ENCODE measurements around the gene GPR107. TPM values are rescaled to one million over a fixed set of nuclear protein-coding genes. Genes with fewer than 3 reads are reported as not detected.

The GPR107 gene
- total and polyA plus RNA-seq, 2 donors (not counting 1 experiment from before 2014, with no cell fraction given) = 10.4 to 28.1 TPM

DNA sequence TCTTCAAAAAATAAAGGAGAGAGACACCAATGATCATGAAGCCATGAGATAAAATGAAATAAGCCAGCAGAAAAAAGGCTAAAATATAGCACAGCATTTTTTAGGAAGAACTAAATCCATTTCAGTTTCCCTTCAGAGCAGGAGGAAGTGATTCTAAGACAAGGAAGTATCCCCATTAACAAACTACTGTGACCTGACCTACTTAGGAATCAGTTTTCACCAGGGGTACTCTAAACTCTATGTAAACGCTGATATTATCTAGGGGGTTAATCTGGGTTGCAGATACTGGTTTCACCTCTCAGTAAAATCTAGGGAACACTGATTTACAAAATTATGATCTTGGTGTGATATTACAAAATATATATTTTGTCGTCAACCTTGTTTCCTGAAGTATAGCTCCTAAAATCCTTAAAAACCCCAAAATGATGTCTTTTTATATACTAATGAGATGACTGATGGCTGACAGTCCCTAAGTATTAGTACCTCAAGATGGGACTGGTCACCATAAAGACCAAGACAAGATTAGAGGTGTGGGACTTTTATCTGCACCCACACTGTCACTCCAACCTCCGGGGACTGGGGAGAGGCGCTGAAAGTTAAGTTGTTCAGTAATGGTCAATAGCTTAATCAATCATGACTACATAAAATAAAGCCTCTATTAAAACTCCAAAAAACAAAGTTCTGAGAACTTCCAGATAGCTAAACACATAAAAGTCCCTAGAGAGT is 7.8 kb upstream of the GPR107 start:
- peak overlapping the region; percentile 80 for H3K27ac Mint-ChIP-seq
- peaks cover 40% of the 10 kb centered on the region for H3K79me2 ChIP-seq (ENCODE audit: control insufficient read depth, insufficient read depth, low read length)
- H3K27ac ChIP-seq (ENCODE audit: low read length in 2 of 2) = peak overlapping the region; percentile 11 to 48
- no peaks in the 10 kb centered on the region for H3K9me3 ChIP-seq (ENCODE audit: control extremely low read depth in 1 of 3, control insufficient read depth in 2 of 3, insufficient read depth in 1 of 3, low read length in 2 of 3)
- CTCF ChIA-PET = interaction anchor here (0.6 to 1.6 kb wide), 6 partner anchors 11 to 1605 kb away, joined by 3 to 5 read pairs (median 4); no protein-coding TSS in a partner anchor
- peak overlapping the region; percentile 19 for H3K9ac ChIP-seq (ENCODE audit: low read length)
- H3K4me1 ChIP-seq (ENCODE audit: control insufficient read depth in 2 of 2, insufficient read depth in 2 of 2, low read length in 2 of 2) = peaks cover 31 to 34% of the 10 kb centered on the region in 2 donors
- peaks cover 44% of the 10 kb centered on the region for H3K4me1 Mint-ChIP-seq
- ATAC-seq (ENCODE audit: low read depth) (no peak), DNase-seq (no peak)
- H3K4me2 ChIP-seq (replicated peaks; ENCODE audit: low read depth, low read length, poor library complexity, severe bottlenecking) = peak overlapping the region; percentile 96
- no peaks in the 10 kb centered on the region for H3K27me3 Mint-ChIP-seq
- no peaks in the 10 kb centered on the region for H3K36me3 ChIP-seq (replicated peaks in 1 of 2; ENCODE audit: control extremely low read depth in 1 of 2, control insufficient read depth in 1 of 2, extremely low read depth in 1 of 2, insufficient read depth in 2 of 2, low read length in 1 of 2)
- no peak overlapping the region for H2AFZ ChIP-seq (ENCODE audit: insufficient read depth, low read depth, low read length, poor library complexity, severe bottlenecking)
- WGBS (ENCODE audit: insufficient coverage) = no CpG with 5 or more reads among the region's 4 CpGs
- H3K4me3 ChIP-seq (ENCODE audit: control extremely low read depth in 1 of 5, extremely low read depth in 1 of 5, insufficient read depth in 1 of 5, low read depth in 2 of 5, low read length in 4 of 5) = peak overlapping the region in 1 of 5 experiments; percentile 15
- H4K20me1 ChIP-seq (ENCODE audit: control insufficient read depth, insufficient read depth, low read length, poor library complexity, severe bottlenecking) = peaks cover 12% of the 10 kb centered on the region
- TF ChIP-seq, protein P1, sequence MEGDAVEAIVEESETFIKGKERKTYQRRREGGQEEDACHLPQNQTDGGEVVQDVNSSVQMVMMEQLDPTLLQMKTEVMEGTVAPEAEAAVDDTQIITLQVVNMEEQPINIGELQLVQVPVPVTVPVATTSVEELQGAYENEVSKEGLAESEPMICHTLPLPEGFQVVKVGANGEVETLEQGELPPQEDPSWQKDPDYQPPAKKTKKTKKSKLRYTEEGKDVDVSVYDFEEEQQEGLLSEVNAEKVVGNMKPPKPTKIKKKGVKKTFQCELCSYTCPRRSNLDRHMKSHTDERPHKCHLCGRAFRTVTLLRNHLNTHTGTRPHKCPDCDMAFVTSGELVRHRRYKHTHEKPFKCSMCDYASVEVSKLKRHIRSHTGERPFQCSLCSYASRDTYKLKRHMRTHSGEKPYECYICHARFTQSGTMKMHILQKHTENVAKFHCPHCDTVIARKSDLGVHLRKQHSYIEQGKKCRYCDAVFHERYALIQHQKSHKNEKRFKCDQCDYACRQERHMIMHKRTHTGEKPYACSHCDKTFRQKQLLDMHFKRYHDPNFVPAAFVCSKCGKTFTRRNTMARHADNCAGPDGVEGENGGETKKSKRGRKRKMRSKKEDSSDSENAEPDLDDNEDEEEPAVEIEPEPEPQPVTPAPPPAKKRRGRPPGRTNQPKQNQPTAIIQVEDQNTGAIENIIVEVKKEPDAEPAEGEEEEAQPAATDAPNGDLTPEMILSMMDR (IDR thresholded peaks at IDR 0.05) = no peak
- H3K4me3 Mint-ChIP-seq = peak overlapping the region; percentile 62
- intact Hi-C loops (cut with micrococcal nuclease) = no loop called here
- no peaks in the 10 kb centered on the region for H3K9me3 Mint-ChIP-seq (ENCODE audit: insufficient read depth)
- POLR2A ChIA-PET = interaction anchor here (0.7 to 4.8 kb wide), 4 partner anchors 8 to 195 kb away, joined by 3 to 18 read pairs (median 10); partner anchors contain the start of gene GPR107
- H3K27me3 ChIP-seq (replicated peaks in 1 of 4; ENCODE audit: control extremely low read depth in 1 of 4, control insufficient read depth in 3 of 4, insufficient read depth in 4 of 4, low read length in 3 of 4) = no peaks in the 10 kb centered on the region

DNA sequence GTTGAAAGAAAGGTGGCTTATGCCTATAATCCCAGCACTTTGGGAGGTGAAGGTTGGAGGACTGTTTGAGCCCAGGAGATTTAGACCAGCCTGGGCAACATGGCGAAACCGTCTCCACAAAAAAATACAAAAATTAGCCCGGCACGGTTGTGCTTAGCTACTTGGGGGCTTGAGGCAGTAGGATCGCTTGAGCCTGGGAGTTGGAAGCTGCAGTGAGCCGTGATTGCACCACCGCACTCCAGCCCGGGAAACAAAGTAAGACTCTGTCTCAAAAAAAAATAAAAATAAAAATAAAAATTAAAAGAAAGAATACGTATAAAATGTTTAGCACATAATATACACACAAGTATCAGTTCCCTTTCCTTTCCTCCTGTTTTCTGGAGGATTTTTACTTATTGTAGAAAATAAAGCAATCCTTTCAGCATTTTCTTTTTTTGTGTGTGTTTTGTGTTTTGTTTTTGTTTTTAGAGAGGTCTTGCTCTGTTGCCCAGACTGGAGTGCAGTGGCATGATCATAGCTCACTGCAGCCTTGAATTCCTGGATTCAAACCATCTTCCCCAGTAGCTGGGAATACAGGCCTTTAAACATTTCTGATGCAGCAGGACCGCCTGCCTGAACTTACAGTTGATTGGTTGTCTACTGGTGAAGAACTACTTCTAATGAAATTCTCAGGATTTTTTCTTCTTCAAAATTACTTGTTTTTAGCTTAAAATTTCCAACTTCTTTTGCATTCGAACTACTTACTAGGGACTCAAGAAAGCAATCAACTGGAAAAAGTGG is 4.1 kb upstream of the GPR107 start:
- DNase-seq (no peak), ATAC-seq (ENCODE audit: low read depth) (no peak)
- Histone ChIP-seq H3K9ac (ENCODE audit: low read length) (no peak overlapping the region), H2AFZ (ENCODE audit: insufficient read depth, low read depth, low read length, poor library complexity, severe bottlenecking) (no peak overlapping the region), H3K4me3 (ENCODE audit: control extremely low read depth in 1 of 5, extremely low read depth in 1 of 5, insufficient read depth in 1 of 5, low read depth in 2 of 5, low read length in 4 of 5) (no peak overlapping the region), H3K27me3 (replicated peaks in 1 of 4; ENCODE audit: control extremely low read depth in 1 of 4, control insufficient read depth in 3 of 4, insufficient read depth in 4 of 4, low read length in 3 of 4) (no peaks in the 10 kb centered on the region), H4K20me1 (ENCODE audit: control insufficient read depth, insufficient read depth, low read length, poor library complexity, severe bottlenecking) (peaks cover 8% of the 10 kb centered on the region), H3K4me1 (ENCODE audit: control insufficient read depth in 2 of 2, insufficient read depth in 2 of 2, low read length in 2 of 2) (peaks cover 26 to 33% of the 10 kb centered on the region in 2 donors), H3K79me2 (ENCODE audit: control insufficient read depth, insufficient read depth, low read length) (peaks cover 40% of the 10 kb centered on the region), H3K36me3 (replicated peaks in 1 of 2; ENCODE audit: control extremely low read depth in 1 of 2, control insufficient read depth in 1 of 2, extremely low read depth in 1 of 2, insufficient read depth in 2 of 2, low read length in 1 of 2) (no peaks in the 10 kb centered on the region), H3K9me3 (ENCODE audit: control extremely low read depth in 1 of 3, control insufficient read depth in 2 of 3, insufficient read depth in 1 of 3, low read length in 2 of 3) (no peaks in the 10 kb centered on the region), H3K4me2 (replicated peaks; ENCODE audit: low read depth, low read length, poor library complexity, severe bottlenecking) (no peak overlapping the region), H3K27ac (ENCODE audit: low read length in 2 of 2) (no peak overlapping the region)
- Mint-ChIP-seq H3K27ac (no peak overlapping the region), H3K4me3 (no peak overlapping the region), H3K27me3 (no peaks in the 10 kb centered on the region), H3K9me3 (ENCODE audit: insufficient read depth) (no peaks in the 10 kb centered on the region), H3K4me1 (peaks cover 37% of the 10 kb centered on the region)
- no peak for TF ChIP-seq EZH2 (IDR thresholded peaks at IDR 0.05; ENCODE audit: borderline replicate concordance, insufficient read depth, low read depth, low read length, poor library complexity, severe bottlenecking)
- TF ChIP-seq, protein P1 (IDR thresholded peaks at IDR 0.05) = no peak
- POLR2A ChIA-PET = no interaction called here
- WGBS (ENCODE audit: insufficient coverage) = 100% methylated on average over 1 of the region's 11 CpGs
- CTCF ChIA-PET = no interaction called here
- intact Hi-C loops (cut with micrococcal nuclease) = loop anchor here (10.0 kb wide), 1 partner anchor 935 kb away; the partner anchor contains the start of genes CRAT and PTPA
